ENCODE measurements around the gene NLGN4Y. TPM values are rescaled to one million over a fixed set of nuclear protein-coding genes. Genes with fewer than 3 reads are reported as not detected.
"Not testable (repeated sequence)": the region's sequence is repeated elsewhere in the genome, so short reads cannot be mapped to it uniquely, and the experiment has no call there.

Gene NLGN4Y
- total RNA-seq, 4 donors from 2014 or later, result 0.07 to 47.0 (median 15.0) TPM

- ATAC-seq, result no peak
- WGBS, 2 donors (ENCODE audit: low coverage in 1 of 2), result 71% methylated on average over 2 of the region's 4 CpGs; no CpG with 5 or more reads in 1 of the 2 donors
- Histone ChIP-seq H3K4me3 (no peak overlapping the region), H3K27me3 (no peaks in the 10 kb centered on the region), H3K9me3 (no peaks in the 10 kb centered on the region), H3K36me3 (peaks cover 0 to 7% of the 10 kb centered on the region in 2 donors), H3K4me1 (no peaks in the 10 kb centered on the region), H3K27ac (no peak overlapping the region)
- TF ChIP-seq, protein P1, sequence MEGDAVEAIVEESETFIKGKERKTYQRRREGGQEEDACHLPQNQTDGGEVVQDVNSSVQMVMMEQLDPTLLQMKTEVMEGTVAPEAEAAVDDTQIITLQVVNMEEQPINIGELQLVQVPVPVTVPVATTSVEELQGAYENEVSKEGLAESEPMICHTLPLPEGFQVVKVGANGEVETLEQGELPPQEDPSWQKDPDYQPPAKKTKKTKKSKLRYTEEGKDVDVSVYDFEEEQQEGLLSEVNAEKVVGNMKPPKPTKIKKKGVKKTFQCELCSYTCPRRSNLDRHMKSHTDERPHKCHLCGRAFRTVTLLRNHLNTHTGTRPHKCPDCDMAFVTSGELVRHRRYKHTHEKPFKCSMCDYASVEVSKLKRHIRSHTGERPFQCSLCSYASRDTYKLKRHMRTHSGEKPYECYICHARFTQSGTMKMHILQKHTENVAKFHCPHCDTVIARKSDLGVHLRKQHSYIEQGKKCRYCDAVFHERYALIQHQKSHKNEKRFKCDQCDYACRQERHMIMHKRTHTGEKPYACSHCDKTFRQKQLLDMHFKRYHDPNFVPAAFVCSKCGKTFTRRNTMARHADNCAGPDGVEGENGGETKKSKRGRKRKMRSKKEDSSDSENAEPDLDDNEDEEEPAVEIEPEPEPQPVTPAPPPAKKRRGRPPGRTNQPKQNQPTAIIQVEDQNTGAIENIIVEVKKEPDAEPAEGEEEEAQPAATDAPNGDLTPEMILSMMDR (IDR thresholded peaks at IDR 0.05), result no peak
- TF ChIP-seq EP300 (IDR thresholded peaks at IDR 0.05) (no peak), POLR2AphosphoS5 (IDR thresholded peaks at IDR 0.05) (no peak), POLR2A (IDR thresholded peaks at IDR 0.05) (no peak)
These were observed 310.1 kb downstream of the NLGN4Y start for GRCh38 chrY:14834103-14835060.

- no peak for ATAC-seq
- H3K4me3 ChIP-seq, result no peak overlapping the region
- no peak overlapping the region for H3K27ac ChIP-seq
- no peaks in the 10 kb centered on the region for H3K4me1 ChIP-seq
- no peaks in the 10 kb centered on the region for H3K27me3 ChIP-seq
- peaks cover 0 to 8% of the 10 kb centered on the region in 2 donors for H3K36me3 ChIP-seq
- TF ChIP-seq POLR2AphosphoS5 (IDR thresholded peaks at IDR 0.05), result no peak
- TF ChIP-seq, protein P1 (IDR thresholded peaks at IDR 0.05), result no peak
- TF ChIP-seq POLR2A (IDR thresholded peaks at IDR 0.05), result no peak
- no peak for TF ChIP-seq EP300 (IDR thresholded peaks at IDR 0.05)
- H3K9me3 ChIP-seq, result no peaks in the 10 kb centered on the region
- 83% methylated on average over 3 of the region's 3 CpGs; no CpG with 5 or more reads in 1 of the 2 donors for WGBS, 2 donors (ENCODE audit: low coverage in 1 of 2)
These were observed 313.1 kb downstream of the NLGN4Y start for GRCh38 chrY:14837466-14837865.

GRCh38 chrY:14850734-14851133 lies 326.4 kb downstream of the NLGN4Y start:
- ATAC-seq, result no peak

DNA sequence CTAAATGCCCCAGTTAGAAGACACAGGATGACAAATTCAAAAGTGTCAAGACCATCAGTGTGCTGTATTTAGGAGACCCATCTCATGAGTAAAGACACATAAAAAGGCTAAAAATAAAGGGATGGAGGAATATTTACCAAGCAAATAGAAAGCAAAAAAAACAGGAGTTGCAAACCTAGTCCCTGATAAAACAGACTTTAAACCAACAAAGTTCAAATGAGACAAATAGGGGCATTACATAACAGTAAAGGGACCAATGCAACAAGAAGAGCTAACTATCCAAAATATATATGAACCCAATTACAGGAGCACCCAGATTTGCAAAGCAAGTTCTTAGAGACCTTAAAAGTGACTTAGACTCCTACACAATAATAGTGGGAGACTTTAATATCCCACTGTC lies 336.1 kb downstream of the NLGN4Y start:
- Histone ChIP-seq H3K9me3 (no peaks in the 10 kb centered on the region), H3K4me3 (no peak overlapping the region), H3K4me1 (no peaks in the 10 kb centered on the region), H3K27ac (no peak overlapping the region), H3K27me3 (no peaks in the 10 kb centered on the region), H3K36me3 (no peaks in the 10 kb centered on the region)
- ATAC-seq, result no peak
- TF ChIP-seq, protein P1 (IDR thresholded peaks at IDR 0.05), result no peak
- TF ChIP-seq POLR2AphosphoS5 (IDR thresholded peaks at IDR 0.05) (no peak), EP300 (IDR thresholded peaks at IDR 0.05) (no peak), POLR2A (IDR thresholded peaks at IDR 0.05) (no peak)

More at GRCh38 chrY:14850734-14851133, 326.4 kb downstream of the NLGN4Y start:
- no peak overlapping the region for H3K27ac ChIP-seq
- TF ChIP-seq EP300 (IDR thresholded peaks at IDR 0.05), result no peak
- TF ChIP-seq, protein P1 (IDR thresholded peaks at IDR 0.05), result no peak
- TF ChIP-seq POLR2A (IDR thresholded peaks at IDR 0.05), result no peak
- TF ChIP-seq POLR2AphosphoS5 (IDR thresholded peaks at IDR 0.05), result no peak
- WGBS, 2 donors (ENCODE audit: low coverage in 1 of 2), result 80% methylated on average over 1 of the region's 1 CpG; no CpG with 5 or more reads in 1 of the 2 donors
- no peaks in the 10 kb centered on the region for H3K9me3 ChIP-seq
- no peaks in the 10 kb centered on the region for H3K36me3 ChIP-seq
- H3K4me1 ChIP-seq, result no peaks in the 10 kb centered on the region
- no peak overlapping the region for H3K4me3 ChIP-seq
- H3K27me3 ChIP-seq, result no peaks in the 10 kb centered on the region

DNA sequence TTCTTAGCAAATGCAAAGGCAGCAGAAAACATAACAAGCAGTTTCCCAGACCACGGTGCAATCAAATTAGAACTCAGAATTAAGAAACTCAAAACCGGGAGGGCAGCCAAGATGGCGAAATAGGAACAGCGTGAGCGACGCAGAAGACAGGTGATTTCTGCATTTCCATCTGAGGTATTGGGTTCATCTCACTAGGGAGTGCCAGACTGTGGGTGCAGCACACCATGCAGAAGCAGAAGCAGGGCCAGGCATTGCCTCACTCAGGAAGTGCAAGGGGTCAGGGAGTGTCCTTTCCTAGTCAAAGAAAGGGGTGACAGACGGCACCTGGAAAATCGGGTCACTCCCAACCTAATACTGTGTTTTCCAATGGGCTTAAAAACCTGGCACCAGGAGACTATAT lies 336.7 kb downstream of the NLGN4Y start:
- ATAC-seq, H3K4me3 ChIP-seq, H3K36me3 ChIP-seq, H3K27ac ChIP-seq, H3K4me1 ChIP-seq, H3K27me3 ChIP-seq, H3K9me3 ChIP-seq: not testable (repeated sequence)
- 57% methylated on average over 1 of the region's 8 CpGs; no CpG with 5 or more reads in 1 of the 2 donors for WGBS, 2 donors (ENCODE audit: low coverage in 1 of 2)
